Measurements from ENCODE around the gene SYN1.
A peak's percentile ranks its signal among the peaks of the same experiment; 100 is the strongest.
"Not testable (repeated sequence)": the region's sequence is repeated elsewhere in the genome, so short reads cannot be mapped to it uniquely, and the experiment has no call there.

The SYN1 gene

GRCh38 chrX:47612418-47612817, 7.2 kb downstream of the SYN1 start:
- H3K4me3 ChIP-seq (replicated peaks; ENCODE audit: low read depth, low read length), result no peak overlapping the region
- DNase-seq (ENCODE audit: low read depth), result no peak
- no peak for TF ChIP-seq CTCF (IDR thresholded peaks at IDR 0.05; ENCODE audit: low read length, missing control alignments)

GRCh38 chrX:47611926-47612325, 7.7 kb downstream of the SYN1 start:
- DNase-seq (ENCODE audit: low read depth), result no peak
- TF ChIP-seq CTCF (IDR thresholded peaks at IDR 0.05; ENCODE audit: low read length, missing control alignments), result no peak
- H3K4me3 ChIP-seq (replicated peaks; ENCODE audit: low read depth, low read length), result no peak overlapping the region

- no peak for DNase-seq (ENCODE audit: low read depth)
- no peak for TF ChIP-seq CTCF (IDR thresholded peaks at IDR 0.05; ENCODE audit: low read length, missing control alignments)
- H3K4me3 ChIP-seq (replicated peaks; ENCODE audit: low read depth, low read length), result no peak overlapping the region
These were observed 8.2 kb downstream of the SYN1 start for GRCh38 chrX:47611489-47611888.

GRCh38 chrX:47610511-47610910, 9.1 kb downstream of the SYN1 start:
- peak; percentile 59 for DNase-seq (ENCODE audit: low read depth)
- no peak overlapping the region for H3K4me3 ChIP-seq (replicated peaks; ENCODE audit: low read depth, low read length)
- no peak for TF ChIP-seq CTCF (IDR thresholded peaks at IDR 0.05; ENCODE audit: low read length, missing control alignments)

GRCh38 chrX:47608130-47608810, 11.4 kb downstream of the SYN1 start:
- no peak for TF ChIP-seq CTCF (IDR thresholded peaks at IDR 0.05; ENCODE audit: low read length, missing control alignments)
- DNase-seq (ENCODE audit: low read depth), result peak; percentile 42
- H3K4me3 ChIP-seq (replicated peaks; ENCODE audit: low read depth, low read length), result no peak overlapping the region

DNA sequence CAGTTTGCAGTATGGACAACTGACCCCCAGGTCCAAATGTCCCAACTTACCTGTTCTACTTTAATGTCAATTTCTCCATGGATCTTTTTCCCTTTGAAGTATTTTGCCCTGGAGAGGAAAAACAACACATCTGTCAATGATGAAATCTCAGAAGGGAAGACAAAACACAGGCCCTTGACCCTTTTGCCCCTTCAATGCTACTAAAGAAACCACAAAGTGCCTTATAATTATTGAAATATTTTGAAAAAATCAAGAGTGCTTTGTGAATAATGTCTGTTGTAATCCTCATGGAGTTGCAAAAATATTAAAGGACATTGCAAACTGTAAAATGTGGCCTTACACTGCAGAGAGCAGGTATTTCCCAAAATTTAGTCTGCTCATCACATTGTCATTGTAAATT, 12.6 kb downstream of the SYN1 start:
- TF ChIP-seq CTCF (IDR thresholded peaks at IDR 0.05; ENCODE audit: low read length, missing control alignments), result no peak

GRCh38 chrX:47605024-47605423, 14.6 kb downstream of the SYN1 start:
- no peak for TF ChIP-seq CTCF (IDR thresholded peaks at IDR 0.05; ENCODE audit: low read length, missing control alignments)
- no peak overlapping the region for H3K4me3 ChIP-seq (replicated peaks; ENCODE audit: low read depth, low read length)
- DNase-seq (ENCODE audit: low read depth), result no peak

More for the DNA sequence above, 12.6 kb downstream of the SYN1 start:
- no peak overlapping the region for H3K4me3 ChIP-seq (replicated peaks; ENCODE audit: low read depth, low read length)
- DNase-seq (ENCODE audit: low read depth), result peak; percentile 50

GRCh38 chrX:47603125-47603524, 16.5 kb downstream of the SYN1 start:
- not testable (repeated sequence) for DNase-seq (ENCODE audit: low read depth); H3K4me3 ChIP-seq (replicated peaks; ENCODE audit: low read depth, low read length)
